Liver (tissue), 9 donors: Measurements from ENCODE around the gene TMPRSS13. TPM values are rescaled to one million over a fixed set of nuclear protein-coding genes. Genes with fewer than 3 reads are reported as not detected.

Experiments used
- DNase-seq: peaks from one replicate; pipeline ENCODE4 v3.0.0-alpha.2; 2017; ENCODE audit warnings: low spot score
- H3K27ac ChIP-seq, 2 donors: one replicate each; pipeline ENCODE4 v1.7.0; 2013; ENCODE audit warnings: inconsistent platforms in 2 of 2, low read length in 2 of 2, control low read depth in 1 of 2, low read depth in 1 of 2, mild to moderate bottlenecking in 1 of 2
- H3K27me3 ChIP-seq, 4 donors: one replicate each; pipeline versions ENCODE4 v1.6.1 to v1.7.0; 2013; ENCODE audit warnings: low read length in 3 of 4, inconsistent platforms in 1 of 4, mild to moderate bottlenecking in 1 of 4, moderate library complexity in 1 of 4; ENCODE audit not compliant: control insufficient read depth in 4 of 4, insufficient read depth in 4 of 4
- H3K36me3 ChIP-seq, 4 donors: one replicate each; pipeline versions ENCODE4 v1.6.1 to v1.7.0; 2013; ENCODE audit warnings: low read length in 3 of 4, mild to moderate bottlenecking in 3 of 4, low read depth in 1 of 4, moderate library complexity in 1 of 4; ENCODE audit not compliant: control insufficient read depth in 4 of 4, insufficient read depth in 3 of 4
- H3K4me1 ChIP-seq, 4 donors: one replicate each; pipeline versions ENCODE4 v1.6.1 to v1.7.0; 2013; ENCODE audit warnings: low read length in 3 of 4, mild to moderate bottlenecking in 3 of 4, moderate library complexity in 1 of 4; ENCODE audit not compliant: control insufficient read depth in 4 of 4, insufficient read depth in 4 of 4
- H3K4me3 ChIP-seq, 3 donors: one replicate each; pipeline versions ENCODE4 v1.6.1 to v1.7.0; 2013; ENCODE audit warnings: low read length in 3 of 3, control low read depth in 1 of 3, low read depth in 1 of 3, mild to moderate bottlenecking in 1 of 3
- H3K9ac ChIP-seq, 2 donors: one replicate each; pipeline ENCODE4 v1.7.0; 2013; ENCODE audit warnings: low read length in 2 of 2, mild to moderate bottlenecking in 2 of 2, moderate library complexity in 2 of 2, control low read depth in 1 of 2, low read depth in 1 of 2
- H3K9me3 ChIP-seq, 4 donors: one replicate each; pipeline versions ENCODE4 v1.6.1 to v1.7.0; 2013; ENCODE audit warnings: low read length in 3 of 4; ENCODE audit not compliant: control insufficient read depth in 4 of 4
- EGR1 ChIP-seq, 2 donors: IDR thresholded peaks; 2 replicates each; pipeline ENCODE4 v1.6.1; 2016 to 2018; ENCODE audit warnings: antibody characterized with exemption in 2 of 2, low read depth in 2 of 2
- FOXA1 ChIP-seq: IDR thresholded peaks from 2 replicates; pipeline ENCODE4 v1.6.1; 2016; ENCODE audit warnings: antibody characterized with exemption
- FOXA2 ChIP-seq: IDR thresholded peaks from 2 replicates; pipeline ENCODE4 v1.6.1; 2016; ENCODE audit warnings: antibody characterized with exemption
- GABPA ChIP-seq, 2 donors: IDR thresholded peaks in 1 of 2; conservative IDR thresholded peaks in 1 of 2; 2 replicates each; pipeline ENCODE4 v1.6.1; 2016; ENCODE audit warnings: antibody characterized with exemption in 2 of 2, mild to moderate bottlenecking in 1 of 2, moderate library complexity in 1 of 2
- HNF4A ChIP-seq, 2 donors: conservative IDR thresholded peaks; 2 replicates each; pipeline ENCODE4 v1.6.1; 2016; ENCODE audit warnings: antibody characterized with exemption in 2 of 2, mild to moderate bottlenecking in 2 of 2
- HNF4G ChIP-seq: IDR thresholded peaks from 2 replicates; pipeline ENCODE4 v1.6.1; 2016; ENCODE audit warnings: antibody characterized with exemption
- JUND ChIP-seq, 2 donors: IDR thresholded peaks; 2 replicates each; pipeline ENCODE4 v1.6.1; 2016; ENCODE audit warnings: antibody characterized with exemption in 2 of 2
- NR2F2 ChIP-seq: IDR thresholded peaks from 2 replicates; pipeline ENCODE4 v1.6.1; 2016; ENCODE audit warnings: antibody characterized with exemption
- RAD21 ChIP-seq, 2 donors: IDR thresholded peaks; 2 replicates each; pipeline ENCODE4 v1.6.1; 2016; ENCODE audit warnings: antibody characterized with exemption in 2 of 2, mild to moderate bottlenecking in 2 of 2
- RXRA ChIP-seq, 2 donors: IDR thresholded peaks; 2 replicates each; pipeline ENCODE4 v1.6.1; 2017 to 2018; ENCODE audit warnings: antibody characterized with exemption in 2 of 2, mild to moderate bottlenecking in 1 of 2
- SP1 ChIP-seq: IDR thresholded peaks from 2 replicates; pipeline ENCODE4 v1.6.1; 2018; ENCODE audit warnings: antibody characterized with exemption, mild to moderate bottlenecking
- TAF1 ChIP-seq: conservative IDR thresholded peaks from 2 replicates; pipeline ENCODE4 v1.6.1; 2016; ENCODE audit warnings: antibody characterized with exemption, mild to moderate bottlenecking
- YY1 ChIP-seq: IDR thresholded peaks from 2 replicates; pipeline ENCODE4 v1.6.1; 2016; ENCODE audit warnings: antibody characterized with exemption, mild to moderate bottlenecking
- WGBS: extraction: QIAGEN DNeasy Blood & Tissue Kit; methylation state at CpG from one replicate; pipeline ENCODE4 v1.1.7; 2013; 5-methylcytosine and 5-hydroxymethylcytosine counted together
- polyA plus RNA-seq, 2 donors: library from polyadenylated mRNA; stranded (reverse) in 1 of 2; unstranded in 1 of 2; fragments of 200-250 nt in 1 of 2; fragments of >200 nt in 1 of 2; fragmentation: Nextera tagmentation in 1 of 2; extraction: Ambion mirVana in 1 of 2; gene quantifications; one replicate each; pipeline versions ENCODE4 v1.2.1 to v1.2.3, GENCODE V29; 2013 to 2015
- total RNA-seq, 2 donors: library from RNA; depleted of rRNA; stranded (reverse); fragments of >200 nt; gene quantifications; one replicate each; pipeline ENCODE4 v1.2.3, GENCODE V29; 2014
- TF ChIP-seq, protein P1 (sequence below): IDR thresholded peaks from 2 replicates; pipeline ENCODE4 v1.6.1; 2016; ENCODE audit warnings: antibody characterized with exemption
- TF ChIP-seq, protein P2 (sequence below): IDR thresholded peaks from 2 replicates; pipeline ENCODE4 v1.6.1; 2016; ENCODE audit warnings: antibody characterized with exemption
- TF ChIP-seq, protein P3 (sequence below): fragments of 150-350 bp; IDR thresholded peaks from 2 replicates; pipeline ENCODE4 v1.5.1; 2017; ENCODE audit warnings: improper control_type of control experiment, low read depth, low read length; ENCODE audit not compliant: missing input control
- TF ChIP-seq, protein P4 (sequence below): IDR thresholded peaks from 2 replicates; pipeline ENCODE4 v1.6.1; 2016; ENCODE audit warnings: antibody characterized with exemption, mild to moderate bottlenecking
- TF ChIP-seq, protein P5 (sequence below): IDR thresholded peaks from 2 replicates; pipeline ENCODE4 v1.6.1; 2016; ENCODE audit warnings: antibody characterized with exemption
- donor health status: healthy.
- donor health status: healthy.
- donor health status: healthy.
- donor health status: healthy.
- donor health status: healthy.

Gene TMPRSS13
- total and polyA plus RNA-seq, 4 donors = 0.11 to 0.93 (median 0.24) TPM

DNA sequence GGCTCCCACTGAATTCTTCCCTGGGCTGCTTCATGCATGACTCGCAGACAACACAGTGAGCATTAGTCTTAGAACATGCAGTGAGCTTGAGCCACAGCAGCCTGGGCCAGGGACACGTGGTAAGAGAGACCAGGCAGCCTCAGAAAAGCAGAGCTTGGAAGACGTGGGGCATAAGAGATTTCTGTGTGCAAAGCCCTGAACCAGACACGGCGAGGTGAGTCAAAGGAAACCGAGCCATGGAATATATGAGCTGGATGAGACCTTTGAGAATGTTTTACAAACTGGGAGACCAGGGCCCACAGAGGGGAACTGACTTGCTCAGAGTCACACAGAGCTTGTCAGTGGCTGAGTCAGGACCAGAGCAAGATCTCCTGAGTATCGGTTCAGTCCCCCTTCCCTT lies 44.2 kb downstream of the TMPRSS13 start:
- Histone ChIP-seq H3K27ac (no peak overlapping the region), H3K36me3 (no peaks in the 10 kb centered on the region), H3K4me3 (no peak overlapping the region), H3K4me1 (no peaks in the 10 kb centered on the region), H3K9ac (no peak overlapping the region), H3K9me3 (no peaks in the 10 kb centered on the region), H3K27me3 (peaks cover 0 to 3% (median 0%) of the 10 kb centered on the region in 4 donors)
- no peak for DNase-seq
- TF ChIP-seq RAD21 (IDR thresholded peaks at IDR 0.05) (no peak), NR2F2 (no peak), FOXA1 (no peak), TAF1 (no peak), RXRA (IDR thresholded peaks at IDR 0.05) (no peak), HNF4A (conservative IDR thresholded peaks at IDR 0.05) (no peak), EGR1 (IDR thresholded peaks at IDR 0.05; ENCODE audit: low read depth in 2 of 2) (no peak), GABPA (IDR thresholded peaks at IDR 0.05 in 1 of 2, conservative IDR thresholded peaks at IDR 0.05 in 1 of 2) (no peak), HNF4G (no peak), YY1 (no peak), JUND (IDR thresholded peaks at IDR 0.05) (no peak), FOXA2 (no peak), SP1 (no peak)
- TF ChIP-seq, protein P1, sequence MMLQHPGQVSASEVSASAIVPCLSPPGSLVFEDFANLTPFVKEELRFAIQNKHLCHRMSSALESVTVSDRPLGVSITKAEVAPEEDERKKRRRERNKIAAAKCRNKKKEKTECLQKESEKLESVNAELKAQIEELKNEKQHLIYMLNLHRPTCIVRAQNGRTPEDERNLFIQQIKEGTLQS = no peak
- TF ChIP-seq, protein P2, sequence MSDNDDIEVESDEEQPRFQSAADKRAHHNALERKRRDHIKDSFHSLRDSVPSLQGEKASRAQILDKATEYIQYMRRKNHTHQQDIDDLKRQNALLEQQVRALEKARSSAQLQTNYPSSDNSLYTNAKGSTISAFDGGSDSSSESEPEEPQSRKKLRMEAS = no peak
- TF ChIP-seq, protein P3, sequence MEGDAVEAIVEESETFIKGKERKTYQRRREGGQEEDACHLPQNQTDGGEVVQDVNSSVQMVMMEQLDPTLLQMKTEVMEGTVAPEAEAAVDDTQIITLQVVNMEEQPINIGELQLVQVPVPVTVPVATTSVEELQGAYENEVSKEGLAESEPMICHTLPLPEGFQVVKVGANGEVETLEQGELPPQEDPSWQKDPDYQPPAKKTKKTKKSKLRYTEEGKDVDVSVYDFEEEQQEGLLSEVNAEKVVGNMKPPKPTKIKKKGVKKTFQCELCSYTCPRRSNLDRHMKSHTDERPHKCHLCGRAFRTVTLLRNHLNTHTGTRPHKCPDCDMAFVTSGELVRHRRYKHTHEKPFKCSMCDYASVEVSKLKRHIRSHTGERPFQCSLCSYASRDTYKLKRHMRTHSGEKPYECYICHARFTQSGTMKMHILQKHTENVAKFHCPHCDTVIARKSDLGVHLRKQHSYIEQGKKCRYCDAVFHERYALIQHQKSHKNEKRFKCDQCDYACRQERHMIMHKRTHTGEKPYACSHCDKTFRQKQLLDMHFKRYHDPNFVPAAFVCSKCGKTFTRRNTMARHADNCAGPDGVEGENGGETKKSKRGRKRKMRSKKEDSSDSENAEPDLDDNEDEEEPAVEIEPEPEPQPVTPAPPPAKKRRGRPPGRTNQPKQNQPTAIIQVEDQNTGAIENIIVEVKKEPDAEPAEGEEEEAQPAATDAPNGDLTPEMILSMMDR = no peak
- TF ChIP-seq, protein P4, sequence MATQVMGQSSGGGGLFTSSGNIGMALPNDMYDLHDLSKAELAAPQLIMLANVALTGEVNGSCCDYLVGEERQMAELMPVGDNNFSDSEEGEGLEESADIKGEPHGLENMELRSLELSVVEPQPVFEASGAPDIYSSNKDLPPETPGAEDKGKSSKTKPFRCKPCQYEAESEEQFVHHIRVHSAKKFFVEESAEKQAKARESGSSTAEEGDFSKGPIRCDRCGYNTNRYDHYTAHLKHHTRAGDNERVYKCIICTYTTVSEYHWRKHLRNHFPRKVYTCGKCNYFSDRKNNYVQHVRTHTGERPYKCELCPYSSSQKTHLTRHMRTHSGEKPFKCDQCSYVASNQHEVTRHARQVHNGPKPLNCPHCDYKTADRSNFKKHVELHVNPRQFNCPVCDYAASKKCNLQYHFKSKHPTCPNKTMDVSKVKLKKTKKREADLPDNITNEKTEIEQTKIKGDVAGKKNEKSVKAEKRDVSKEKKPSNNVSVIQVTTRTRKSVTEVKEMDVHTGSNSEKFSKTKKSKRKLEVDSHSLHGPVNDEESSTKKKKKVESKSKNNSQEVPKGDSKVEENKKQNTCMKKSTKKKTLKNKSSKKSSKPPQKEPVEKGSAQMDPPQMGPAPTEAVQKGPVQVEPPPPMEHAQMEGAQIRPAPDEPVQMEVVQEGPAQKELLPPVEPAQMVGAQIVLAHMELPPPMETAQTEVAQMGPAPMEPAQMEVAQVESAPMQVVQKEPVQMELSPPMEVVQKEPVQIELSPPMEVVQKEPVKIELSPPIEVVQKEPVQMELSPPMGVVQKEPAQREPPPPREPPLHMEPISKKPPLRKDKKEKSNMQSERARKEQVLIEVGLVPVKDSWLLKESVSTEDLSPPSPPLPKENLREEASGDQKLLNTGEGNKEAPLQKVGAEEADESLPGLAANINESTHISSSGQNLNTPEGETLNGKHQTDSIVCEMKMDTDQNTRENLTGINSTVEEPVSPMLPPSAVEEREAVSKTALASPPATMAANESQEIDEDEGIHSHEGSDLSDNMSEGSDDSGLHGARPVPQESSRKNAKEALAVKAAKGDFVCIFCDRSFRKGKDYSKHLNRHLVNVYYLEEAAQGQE = no peak
- TF ChIP-seq, protein P5, sequence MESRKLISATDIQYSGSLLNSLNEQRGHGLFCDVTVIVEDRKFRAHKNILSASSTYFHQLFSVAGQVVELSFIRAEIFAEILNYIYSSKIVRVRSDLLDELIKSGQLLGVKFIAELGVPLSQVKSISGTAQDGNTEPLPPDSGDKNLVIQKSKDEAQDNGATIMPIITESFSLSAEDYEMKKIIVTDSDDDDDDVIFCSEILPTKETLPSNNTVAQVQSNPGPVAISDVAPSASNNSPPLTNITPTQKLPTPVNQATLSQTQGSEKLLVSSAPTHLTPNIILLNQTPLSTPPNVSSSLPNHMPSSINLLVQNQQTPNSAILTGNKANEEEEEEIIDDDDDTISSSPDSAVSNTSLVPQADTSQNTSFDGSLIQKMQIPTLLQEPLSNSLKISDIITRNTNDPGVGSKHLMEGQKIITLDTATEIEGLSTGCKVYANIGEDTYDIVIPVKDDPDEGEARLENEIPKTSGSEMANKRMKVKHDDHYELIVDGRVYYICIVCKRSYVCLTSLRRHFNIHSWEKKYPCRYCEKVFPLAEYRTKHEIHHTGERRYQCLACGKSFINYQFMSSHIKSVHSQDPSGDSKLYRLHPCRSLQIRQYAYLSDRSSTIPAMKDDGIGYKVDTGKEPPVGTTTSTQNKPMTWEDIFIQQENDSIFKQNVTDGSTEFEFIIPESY = no peak
- WGBS = 82% methylated on average over 7 of the region's 7 CpGs
